HG02678 (cell line): ENCODE results near the gene ORM1.
"Not testable (repeated sequence)": the region's sequence is repeated elsewhere in the genome, so short reads cannot be mapped to it uniquely, and the experiment has no call there.

Source experiments
- ATAC-seq: cut with Tn5 transposase; IDR thresholded peaks from one replicate; pipeline ENCODE4 v1.9.1; 2021; ENCODE audit warnings: mild to moderate bottlenecking, moderate library complexity; ENCODE audit not compliant: unreplicated experiment

ORM1 gene

DNA sequence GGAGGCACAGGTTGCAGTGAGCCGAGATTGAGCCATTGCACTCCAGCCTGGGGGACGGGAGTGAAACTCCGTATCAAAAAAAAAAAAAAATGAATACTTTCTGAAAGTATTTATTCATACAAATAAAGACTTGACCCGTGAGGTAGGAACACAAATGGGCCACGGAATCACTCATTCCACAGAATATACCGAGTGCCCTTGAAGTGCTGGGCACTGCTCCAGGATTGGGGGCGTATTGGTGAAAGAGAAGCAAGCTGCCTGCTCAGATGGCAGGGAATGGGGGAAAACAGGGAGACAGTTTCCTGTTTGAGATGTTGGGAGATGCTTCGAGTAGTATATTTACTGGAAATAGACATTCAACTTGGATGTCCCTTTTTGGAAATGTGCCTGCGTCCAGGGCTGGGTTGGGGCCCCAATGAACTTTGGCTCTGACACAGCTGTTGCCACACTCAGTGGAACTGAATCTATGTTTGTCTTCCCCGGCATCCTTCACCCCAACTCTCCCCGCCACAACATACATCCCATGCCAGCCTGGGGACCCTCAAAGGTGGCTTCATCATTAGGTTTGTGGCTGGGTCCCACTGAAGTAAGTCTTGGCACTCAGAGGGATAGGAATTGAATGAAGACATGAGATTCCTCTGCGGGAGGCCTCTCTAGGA is 609 bp upstream of the ORM1 start:
- not testable (repeated sequence) for ATAC-seq

DNA sequence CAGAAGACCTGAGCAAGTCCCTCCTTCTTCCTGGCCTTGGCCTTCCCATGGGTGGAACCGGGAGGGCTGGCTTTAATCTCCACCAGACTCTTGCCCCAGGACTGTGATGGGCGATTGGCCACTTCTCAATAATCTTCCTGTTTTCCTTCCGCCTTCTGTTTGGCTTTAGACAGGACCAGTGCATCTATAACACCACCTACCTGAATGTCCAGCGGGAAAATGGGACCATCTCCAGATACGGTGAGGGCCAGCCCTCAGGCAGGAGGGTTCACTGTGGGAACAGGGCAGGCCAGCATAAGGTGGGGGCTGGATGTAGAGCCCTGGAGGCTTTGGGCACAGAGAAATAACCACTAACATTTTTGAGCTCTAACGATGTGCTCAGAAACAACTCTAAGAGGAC is 951 bp downstream of the ORM1 start:
- ATAC-seq, result not testable (repeated sequence)

DNA sequence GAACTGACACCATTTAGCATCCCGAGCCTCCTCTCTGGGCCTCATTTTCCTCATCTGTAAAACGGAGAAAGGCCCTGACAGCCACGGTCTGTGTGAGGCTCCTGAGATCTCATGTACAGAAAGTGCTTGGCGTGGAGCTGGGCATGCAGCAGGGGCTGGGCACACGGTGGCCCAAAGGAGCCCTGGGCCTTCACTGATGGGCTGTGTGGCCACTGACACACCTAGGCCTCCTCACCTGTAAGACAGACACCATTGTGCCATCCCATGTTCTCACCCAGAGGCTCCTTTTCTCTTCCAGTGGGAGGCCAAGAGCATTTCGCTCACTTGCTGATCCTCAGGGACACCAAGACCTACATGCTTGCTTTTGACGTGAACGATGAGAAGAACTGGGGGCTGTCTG is 1.6 kb downstream of the ORM1 start:
- ATAC-seq, result no peak

DNA sequence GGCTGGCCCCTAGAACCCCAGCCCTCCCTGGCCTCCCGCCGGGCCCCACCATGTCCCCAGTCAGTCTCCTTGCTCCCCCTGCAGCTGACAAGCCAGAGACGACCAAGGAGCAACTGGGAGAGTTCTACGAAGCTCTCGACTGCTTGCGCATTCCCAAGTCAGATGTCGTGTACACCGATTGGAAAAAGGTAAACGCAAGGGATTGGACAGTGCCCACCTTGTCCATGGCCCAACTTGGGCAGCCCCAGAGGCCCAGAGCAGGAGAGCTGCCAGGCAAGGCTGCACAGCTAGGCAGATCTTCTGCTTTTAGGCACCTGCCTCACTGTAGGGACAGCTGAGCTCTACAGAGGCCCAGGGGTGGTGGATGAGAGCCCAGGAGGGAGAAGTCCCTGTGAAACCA is 2.1 kb downstream of the ORM1 start:
- ATAC-seq, result not testable (repeated sequence)

DNA sequence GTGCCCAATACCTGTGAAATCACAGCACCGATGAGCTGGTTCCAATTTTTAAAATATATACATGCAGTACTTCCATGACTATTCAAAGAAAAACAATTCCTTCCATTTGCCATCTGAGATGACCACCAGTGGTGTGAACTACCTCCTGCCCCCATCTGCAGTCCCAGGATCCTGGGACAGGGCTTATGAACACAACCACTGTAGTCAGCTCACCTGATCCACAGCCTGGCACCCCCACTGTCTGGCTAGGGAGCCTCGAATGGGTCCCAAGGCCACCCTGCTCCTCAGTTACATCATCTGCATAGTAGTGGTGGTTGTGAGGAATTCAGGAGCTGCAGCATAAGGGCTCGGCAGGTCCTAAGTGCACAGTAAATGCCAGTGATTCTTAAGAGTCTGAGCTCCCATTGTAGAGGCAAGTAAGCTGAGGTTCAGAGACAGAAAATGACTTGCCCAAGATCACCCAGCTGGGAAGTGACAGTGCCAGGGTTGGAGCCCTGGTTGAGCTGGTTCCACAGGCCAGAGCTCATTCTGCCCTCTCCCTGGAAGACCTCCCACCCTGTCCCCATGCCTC is 2.9 kb downstream of the ORM1 start:
- ATAC-seq, result not testable (repeated sequence)

DNA sequence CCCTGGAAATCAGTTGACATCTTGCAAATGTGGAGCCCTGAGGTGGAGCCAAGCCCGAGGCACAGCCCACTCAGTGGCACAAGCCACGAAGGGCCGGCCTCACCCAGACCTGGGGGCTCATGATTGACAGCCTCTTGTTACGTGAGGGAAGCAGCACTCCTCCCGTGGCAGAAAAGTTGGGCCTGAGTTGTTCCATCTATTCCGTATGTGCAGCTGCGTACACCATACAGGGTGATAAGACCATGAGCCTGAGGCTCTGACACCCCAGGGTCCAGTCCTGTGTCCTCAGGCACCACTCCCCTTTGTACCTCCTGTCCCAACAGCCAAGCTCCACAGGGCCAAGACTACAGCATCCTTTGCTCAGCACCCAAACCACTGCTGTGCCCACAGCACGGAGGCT is 4.9 kb downstream of the ORM1 start:
- ATAC-seq, result no peak

DNA sequence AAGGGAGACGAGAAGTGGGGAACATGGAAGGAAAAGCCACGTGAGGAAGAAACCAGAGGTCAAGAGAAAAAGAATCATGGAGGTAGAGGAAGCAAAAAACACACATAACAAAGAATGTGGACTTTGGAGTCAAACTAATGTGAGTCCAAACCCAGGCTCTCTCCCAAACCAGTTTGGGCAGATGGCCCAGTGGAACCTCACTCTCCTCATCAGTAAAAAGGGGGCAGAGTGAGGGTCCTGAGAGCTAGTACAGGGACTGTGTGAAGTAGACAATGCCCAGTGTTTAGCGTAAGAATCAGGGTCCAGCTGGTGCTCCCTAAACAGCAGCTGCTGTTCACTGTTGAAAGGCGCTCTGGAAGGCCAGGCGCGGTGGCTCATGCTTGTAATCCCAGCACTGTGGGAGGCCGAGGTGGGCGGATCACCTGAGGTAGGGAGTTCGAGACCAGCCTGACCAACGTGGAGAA is 5.5 kb downstream of the ORM1 start:
- ATAC-seq, result not testable (repeated sequence)

DNA sequence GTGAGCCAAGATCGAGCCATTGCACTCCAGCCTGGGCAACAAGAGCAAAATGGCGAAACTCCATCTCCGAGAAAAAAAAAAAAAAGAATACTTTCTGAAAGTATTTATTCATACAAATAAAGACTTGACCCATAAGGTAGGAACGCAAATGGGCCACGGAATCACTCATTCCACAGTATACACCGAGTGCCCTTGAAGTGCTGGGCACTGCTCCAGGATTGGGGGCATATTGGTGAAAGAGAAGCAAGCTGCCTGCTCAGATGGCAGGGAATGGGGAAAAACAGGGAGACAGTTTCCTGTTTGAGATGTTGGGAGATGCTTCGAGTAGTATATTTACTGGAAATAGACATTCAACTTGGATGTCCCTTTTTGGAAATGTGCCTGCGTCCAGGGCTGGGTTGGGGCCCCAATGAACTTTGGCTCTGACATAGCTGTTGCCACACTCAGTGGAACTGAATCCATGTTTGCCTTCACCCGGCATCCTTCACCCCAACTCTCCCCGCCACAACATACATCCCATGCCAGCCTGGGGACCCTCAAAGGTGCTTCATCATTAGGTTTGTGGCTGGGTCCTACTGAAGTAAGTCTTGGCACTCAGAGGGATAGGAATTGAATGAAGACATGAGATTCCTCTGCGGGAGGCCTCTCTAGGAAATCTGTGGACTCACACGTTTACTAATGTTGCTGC is 6.2 kb downstream of the ORM1 start:
- not testable (repeated sequence) for ATAC-seq

DNA sequence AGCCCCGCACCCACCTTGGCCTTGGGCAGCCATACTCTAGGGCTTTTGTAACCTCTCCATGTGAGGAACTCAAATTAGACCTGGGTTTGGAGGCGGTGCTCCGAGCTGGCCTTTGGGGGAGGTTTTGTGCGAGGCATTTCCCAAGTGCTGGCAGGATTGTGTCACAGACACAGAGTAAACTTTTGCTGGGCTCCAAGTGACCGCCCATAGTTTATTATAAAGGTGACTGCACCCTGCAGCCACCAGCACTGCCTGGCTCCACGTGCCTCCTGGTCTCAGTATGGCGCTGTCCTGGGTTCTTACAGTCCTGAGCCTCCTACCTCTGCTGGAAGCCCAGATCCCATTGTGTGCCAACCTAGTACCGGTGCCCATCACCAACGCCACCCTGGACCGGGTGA is 6.7 kb downstream of the ORM1 start, which contains the start of gene ORM2:
Gene ORM2 (plus strand): TSS at position 245 of the 398 bp plus-strand sequence. CDS start 36 bp downstream, at position 281.
- not testable (repeated sequence) for ATAC-seq

DNA sequence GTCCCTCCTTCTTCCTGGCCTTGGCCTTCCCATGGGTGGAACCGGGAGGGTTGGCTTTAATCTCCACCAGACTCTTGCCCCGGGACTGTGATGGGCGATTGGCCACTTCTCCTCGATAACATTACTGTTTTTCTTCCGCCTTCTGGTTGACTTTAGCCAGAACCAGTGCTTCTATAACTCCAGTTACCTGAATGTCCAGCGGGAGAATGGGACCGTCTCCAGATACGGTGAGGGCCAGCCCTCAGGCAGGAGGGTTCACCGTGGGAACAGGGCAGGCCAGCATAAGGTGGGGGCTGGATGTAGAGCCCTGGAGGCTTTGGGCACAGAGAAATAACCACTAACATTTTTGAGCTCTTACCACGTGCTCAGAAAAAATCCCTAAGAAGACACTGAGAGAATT is 7.7 kb downstream of the ORM1 start:
- no peak for ATAC-seq

DNA sequence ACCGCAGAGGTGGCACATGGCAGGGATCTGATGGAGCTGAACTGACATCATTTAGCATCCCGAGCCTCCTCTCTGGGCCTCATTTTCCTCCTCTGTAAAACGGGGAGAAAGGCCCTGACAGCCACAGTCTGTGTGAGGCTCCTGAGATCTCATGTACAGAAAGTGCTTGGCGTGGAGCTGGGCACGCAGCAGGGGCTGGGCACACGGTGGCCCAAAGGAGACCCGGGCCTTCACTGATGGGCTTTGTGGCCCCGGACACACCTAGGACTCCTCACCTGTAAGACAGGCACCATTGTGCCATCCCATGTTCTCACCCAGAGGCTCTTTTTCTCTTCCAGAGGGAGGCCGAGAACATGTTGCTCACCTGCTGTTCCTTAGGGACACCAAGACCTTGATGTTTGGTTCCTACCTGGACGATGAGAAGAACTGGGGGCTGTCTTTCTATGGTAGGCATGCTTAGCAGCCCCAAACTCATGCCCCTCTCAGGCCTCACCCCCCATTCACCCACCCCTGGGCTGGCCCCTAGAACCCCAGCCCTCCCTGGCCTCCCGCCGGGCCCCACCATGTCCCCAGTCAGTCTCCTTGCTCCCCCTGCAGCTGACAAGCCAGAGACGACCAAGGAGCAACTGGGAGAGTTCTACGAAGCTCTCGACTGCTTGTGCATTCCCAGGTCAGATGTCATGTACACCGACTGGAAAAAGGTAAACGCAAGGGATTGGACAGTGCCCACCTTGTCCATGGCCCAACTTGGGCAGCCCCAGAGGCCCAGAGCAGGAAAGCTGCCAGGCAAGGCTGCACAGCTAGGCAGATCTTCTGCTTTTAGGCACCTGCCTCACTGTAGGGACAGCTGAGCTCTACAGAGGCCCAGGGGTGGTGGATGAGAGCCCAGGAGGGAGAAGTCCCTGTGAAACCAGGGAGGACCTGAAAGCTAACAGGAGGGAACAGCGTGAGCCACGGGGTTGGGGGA is 8.6 kb downstream of the ORM1 start:
- ATAC-seq, result not testable (repeated sequence)

DNA sequence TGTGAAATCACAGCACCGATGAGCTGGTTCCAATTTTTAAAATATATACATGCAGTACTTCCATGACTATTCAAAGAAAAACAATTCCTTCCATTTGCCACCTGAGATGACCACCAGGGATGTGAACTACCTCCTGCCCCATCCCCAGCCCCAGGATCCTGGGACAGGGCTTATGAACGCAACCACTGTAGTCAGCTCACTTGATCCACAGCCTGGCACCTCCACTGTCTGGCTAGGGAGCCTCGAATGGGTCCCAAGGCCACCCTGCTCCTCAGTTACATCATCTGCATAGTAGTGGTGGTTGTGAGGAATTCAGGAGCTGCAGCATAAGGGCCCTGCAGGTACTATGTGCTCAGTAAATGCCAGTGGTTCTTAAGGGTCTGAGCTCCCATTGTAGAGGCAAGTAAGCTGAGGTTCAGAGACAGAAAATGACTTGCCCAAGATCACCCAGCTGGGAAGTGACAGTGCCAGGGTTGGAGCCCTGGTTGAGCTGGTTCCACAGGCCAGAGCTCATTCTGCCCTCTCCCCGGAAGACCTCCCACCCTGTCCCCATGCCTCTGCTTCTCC is 9.7 kb downstream of the ORM1 start:
- not testable (repeated sequence) for ATAC-seq

DNA sequence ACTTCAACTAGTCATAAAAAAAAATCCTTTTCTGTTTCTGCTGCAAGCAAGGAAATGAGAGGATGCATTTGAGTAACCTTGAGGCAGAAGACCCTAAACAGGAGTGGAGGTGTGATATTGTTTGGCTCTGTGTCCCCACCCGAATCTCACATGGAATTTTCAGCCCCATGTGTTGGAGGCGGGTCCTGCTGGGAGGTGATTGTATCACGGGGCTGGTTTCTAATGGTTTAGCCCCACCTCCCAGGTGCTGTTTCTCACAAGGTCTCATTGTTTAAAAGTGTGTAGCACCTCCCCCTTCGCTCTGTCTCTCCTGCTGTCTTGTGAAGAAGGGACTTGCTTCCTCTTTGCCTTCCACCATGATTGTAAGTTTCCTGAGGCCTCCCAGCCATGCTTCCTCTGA is 10.8 kb downstream of the ORM1 start:
- ATAC-seq, result not testable (repeated sequence)

DNA sequence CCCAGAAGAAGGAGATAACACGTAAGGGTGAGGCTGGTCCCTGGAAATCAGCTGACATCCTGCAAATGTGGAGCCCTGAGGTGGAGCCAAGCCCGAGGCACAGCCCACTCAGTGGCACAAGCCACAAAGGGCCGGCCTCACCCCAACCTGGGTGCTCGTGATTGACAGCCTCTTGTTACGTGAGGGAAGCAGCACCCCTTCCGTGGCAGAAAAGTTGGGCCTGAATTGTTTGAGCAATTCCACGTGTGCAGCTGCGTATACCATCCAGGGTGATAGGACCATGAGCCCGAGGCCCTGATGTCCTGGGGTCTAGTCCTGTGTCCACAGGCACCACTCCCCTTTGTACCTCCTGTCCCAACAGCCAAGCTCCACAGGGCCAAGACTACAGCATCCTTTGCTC is 11.6 kb downstream of the ORM1 start:
- no peak for ATAC-seq

DNA sequence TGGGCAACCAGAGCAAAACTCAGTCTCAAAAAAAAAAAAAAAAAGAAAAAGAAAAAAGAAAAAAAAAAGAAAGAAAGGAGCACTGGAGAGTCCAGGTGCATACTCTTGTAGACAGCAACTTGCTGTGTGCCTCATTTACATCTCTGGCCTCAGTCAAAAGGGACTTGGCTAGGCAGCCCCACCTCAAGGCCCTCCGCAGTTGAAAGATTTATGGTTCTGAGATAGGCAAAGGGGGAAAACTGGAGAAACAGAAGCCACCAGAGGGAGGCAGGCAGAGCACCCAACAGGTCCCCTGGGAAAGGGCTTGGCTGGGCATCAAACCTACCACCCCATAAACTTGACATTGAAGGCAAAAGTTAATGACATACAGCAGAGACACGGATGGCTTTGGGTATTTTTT is 12.8 kb downstream of the ORM1 start:
- ATAC-seq, result no peak

DNA sequence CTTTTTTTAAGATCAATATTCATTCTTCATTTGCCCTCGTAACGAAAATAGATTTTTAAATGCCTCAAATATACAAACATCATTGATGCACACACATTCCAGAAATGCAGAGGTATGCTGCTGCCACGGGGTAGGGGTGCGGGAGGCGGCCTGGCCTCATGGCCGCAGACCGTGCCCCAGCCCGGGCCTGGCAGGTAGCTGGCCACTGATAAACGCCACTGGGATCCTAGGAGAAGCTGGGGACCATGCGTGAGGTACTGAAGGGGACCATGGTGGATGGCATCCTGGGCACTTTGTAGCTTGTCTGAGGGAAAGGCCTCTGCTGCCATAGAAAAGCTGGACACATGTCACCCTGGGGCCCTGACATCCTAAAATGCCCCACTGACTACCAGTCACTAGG is 13.3 kb downstream of the ORM1 start:
- ATAC-seq, result no peak

DNA sequence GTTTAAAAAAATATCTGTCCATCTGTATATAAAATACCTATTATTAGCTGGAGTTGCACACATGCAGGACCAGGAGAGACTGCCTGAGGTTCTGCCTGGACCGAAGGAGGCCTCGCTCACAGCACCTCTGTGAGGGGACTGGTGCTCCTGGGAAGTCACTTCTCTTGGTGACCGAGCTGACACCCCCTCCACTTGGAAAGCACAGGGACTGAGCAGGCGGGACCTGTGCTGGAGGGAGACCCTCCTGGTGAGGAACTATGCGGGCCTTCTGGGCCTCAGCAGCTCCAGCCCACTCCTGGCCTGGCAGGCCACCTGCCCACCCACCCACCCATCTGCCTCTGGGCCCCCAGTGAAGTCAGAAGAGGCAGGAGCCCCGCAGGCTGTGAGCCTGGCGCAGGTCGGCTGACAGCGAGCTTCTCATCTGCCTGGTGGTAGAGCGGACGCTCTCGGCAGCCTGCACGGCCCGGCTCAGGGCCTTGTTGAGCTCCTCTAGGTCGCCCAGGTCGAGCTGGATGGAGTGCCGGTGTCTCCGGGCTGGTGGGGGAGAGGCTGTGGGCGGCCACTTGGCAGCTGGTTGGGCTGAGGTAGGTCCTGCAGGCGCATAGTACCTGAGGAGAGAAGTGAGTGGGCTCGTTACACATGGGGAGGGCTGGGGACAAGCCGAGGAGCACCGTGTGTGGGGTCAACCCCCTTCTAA is 13.9 kb downstream of the ORM1 start:
- ATAC-seq, result no peak

DNA sequence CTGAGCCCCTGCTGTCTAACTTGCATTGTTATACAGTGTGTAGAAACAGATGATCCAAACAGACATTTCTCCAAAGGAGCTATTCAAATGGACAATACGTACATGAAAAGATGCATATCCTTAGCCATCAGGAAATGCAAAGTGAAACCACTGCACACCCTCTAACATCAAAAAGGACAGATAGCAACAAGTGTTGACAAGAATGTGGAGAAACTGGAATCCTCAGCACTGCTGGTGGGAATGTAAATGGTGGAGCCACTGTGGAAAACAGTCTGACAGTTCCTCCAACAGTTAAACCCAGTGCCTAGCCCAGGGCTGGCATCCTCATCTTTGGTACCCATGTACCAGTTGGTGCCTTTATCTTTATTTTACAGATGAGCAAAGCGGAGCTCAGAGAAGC is 15.3 kb downstream of the ORM1 start:
- no peak for ATAC-seq

DNA sequence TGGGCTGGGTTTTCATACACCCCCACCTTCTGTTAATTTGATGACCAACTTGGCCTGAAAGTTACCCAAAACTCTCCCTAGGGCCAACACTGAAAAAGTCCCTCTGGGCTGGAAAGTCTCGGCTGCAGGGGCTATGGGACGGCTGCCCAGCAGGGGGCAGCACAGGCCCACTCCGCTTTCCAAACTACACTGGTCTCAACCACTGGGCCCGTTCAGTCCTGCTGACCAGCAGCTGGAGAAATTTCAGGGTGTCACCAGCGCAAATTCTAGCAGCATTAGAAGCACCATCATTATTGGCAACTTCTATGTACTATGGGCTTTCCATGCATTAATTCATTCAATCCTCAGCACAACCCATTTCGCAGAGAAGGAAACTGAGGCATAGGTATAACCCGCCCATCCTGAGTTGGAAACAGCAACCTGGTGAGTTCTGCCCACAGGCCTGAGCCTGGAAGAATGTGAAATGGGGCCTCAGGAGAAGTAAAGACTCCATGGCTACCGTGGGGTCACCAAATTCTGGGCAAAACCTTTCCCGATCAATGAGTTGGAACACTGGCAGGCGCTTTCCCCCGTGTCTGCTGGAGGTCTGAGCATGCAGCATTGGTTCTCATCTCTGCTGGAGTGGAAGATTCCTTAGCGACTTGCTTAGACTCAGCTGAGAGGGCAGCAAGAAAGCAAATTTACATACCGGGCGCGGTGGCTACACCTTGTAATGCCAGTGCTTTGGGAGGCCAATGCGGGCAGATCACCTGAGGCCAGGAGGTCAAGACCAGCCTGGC is 16.4 kb downstream of the ORM1 start:
- no peak for ATAC-seq
